HL-60 (cell line): Measurements from ENCODE around the gene IFT80.

Experiments
- GABPA ChIP-seq: IDR thresholded peaks from 2 replicates; pipeline ENCODE4 v1.6.1; 2012; ENCODE audit warnings: low read depth
- POLR2AphosphoS5 ChIP-seq: IDR thresholded peaks from 2 replicates; pipeline ENCODE4 v1.6.1; 2012; ENCODE audit warnings: low read depth
- REST ChIP-seq: IDR thresholded peaks from 2 replicates; pipeline ENCODE4 v1.6.1; 2012; ENCODE audit warnings: low read depth; ENCODE audit not compliant: insufficient replicate concordance
- SPI1 ChIP-seq: IDR thresholded peaks from 2 replicates; pipeline ENCODE4 v1.6.1; 2012; ENCODE audit warnings: low read depth, mild to moderate bottlenecking, borderline replicate concordance
- TF ChIP-seq, protein P1 (sequence below): IDR thresholded peaks from one replicate; pipeline ENCODE4 v1.5.1; 2011; ENCODE audit warnings: low read length, control low read depth, inconsistent platforms; ENCODE audit not compliant: insufficient read depth

GRCh38 chr3:160213191-160213590 is 185.8 kb downstream of the IFT80 start:
- TF ChIP-seq, protein P1, sequence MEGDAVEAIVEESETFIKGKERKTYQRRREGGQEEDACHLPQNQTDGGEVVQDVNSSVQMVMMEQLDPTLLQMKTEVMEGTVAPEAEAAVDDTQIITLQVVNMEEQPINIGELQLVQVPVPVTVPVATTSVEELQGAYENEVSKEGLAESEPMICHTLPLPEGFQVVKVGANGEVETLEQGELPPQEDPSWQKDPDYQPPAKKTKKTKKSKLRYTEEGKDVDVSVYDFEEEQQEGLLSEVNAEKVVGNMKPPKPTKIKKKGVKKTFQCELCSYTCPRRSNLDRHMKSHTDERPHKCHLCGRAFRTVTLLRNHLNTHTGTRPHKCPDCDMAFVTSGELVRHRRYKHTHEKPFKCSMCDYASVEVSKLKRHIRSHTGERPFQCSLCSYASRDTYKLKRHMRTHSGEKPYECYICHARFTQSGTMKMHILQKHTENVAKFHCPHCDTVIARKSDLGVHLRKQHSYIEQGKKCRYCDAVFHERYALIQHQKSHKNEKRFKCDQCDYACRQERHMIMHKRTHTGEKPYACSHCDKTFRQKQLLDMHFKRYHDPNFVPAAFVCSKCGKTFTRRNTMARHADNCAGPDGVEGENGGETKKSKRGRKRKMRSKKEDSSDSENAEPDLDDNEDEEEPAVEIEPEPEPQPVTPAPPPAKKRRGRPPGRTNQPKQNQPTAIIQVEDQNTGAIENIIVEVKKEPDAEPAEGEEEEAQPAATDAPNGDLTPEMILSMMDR, result no peak
- TF ChIP-seq POLR2AphosphoS5, result no peak
- TF ChIP-seq SPI1, result no peak
- TF ChIP-seq GABPA, result no peak
- TF ChIP-seq REST, result no peak
